ENCODE measurements around the gene SLC10A7. TPM values are rescaled to one million over a fixed set of nuclear protein-coding genes. Genes with fewer than 3 reads are reported as not detected.
A peak's percentile ranks its signal among the peaks of the same experiment; 100 is the strongest.

Gene SLC10A7
- total RNA-seq, 4 donors from 2014 or later: 5.6 to 12.8 (median 6.8) TPM

- Histone ChIP-seq H3K27ac (peak overlapping the region; percentile 57 to 87 (median 80)), H3K4me1 (peaks cover 0 to 26% (median 0%) of the 10 kb centered on the region in 3 donors), H3K4me3 (peak overlapping the region; percentile 80 to 82), H3K36me3 (no peaks in the 10 kb centered on the region), H3K9me3 (no peaks in the 10 kb centered on the region), H3K27me3 (no peaks in the 10 kb centered on the region)
- peak; percentile 26 to 35 for TF ChIP-seq POLR2A (IDR thresholded peaks at IDR 0.05)
- no peak for TF ChIP-seq EP300 (IDR thresholded peaks at IDR 0.05)
- peak; percentile 53 for TF ChIP-seq POLR2AphosphoS5 (IDR thresholded peaks at IDR 0.05)
- TF ChIP-seq CTCF (IDR thresholded peaks at IDR 0.05): no peak
- peak; percentile 96 for ATAC-seq
- 0% methylated on average over 7 of the region's 62 CpGs; no CpG with 5 or more reads in 1 of the 2 donors for WGBS, 2 donors (ENCODE audit: low coverage in 1 of 2)
Observed at GRCh38 chr4:146522098-146522868, 543 bp upstream of the SLC10A7 start.

GRCh38 chr4:146520896-146521540, 722 bp downstream of the SLC10A7 start:
- TF ChIP-seq CTCF (IDR thresholded peaks at IDR 0.05) (no peak), POLR2AphosphoS5 (IDR thresholded peaks at IDR 0.05) (no peak), EP300 (IDR thresholded peaks at IDR 0.05) (no peak), POLR2A (IDR thresholded peaks at IDR 0.05) (no peak)
- no peaks in the 10 kb centered on the region for H3K9me3 ChIP-seq
- peak overlapping the region; percentile 57 to 87 (median 80) for H3K27ac ChIP-seq
- H3K36me3 ChIP-seq: peaks cover 0 to 2% of the 10 kb centered on the region in 2 donors
- H3K4me1 ChIP-seq: peaks cover 0 to 26% (median 0%) of the 10 kb centered on the region in 3 donors
- H3K4me3 ChIP-seq: peak overlapping the region; percentile 80 to 82
- 1% methylated on average over 9 of the region's 12 CpGs for WGBS, 2 donors (ENCODE audit: low coverage in 1 of 2)
- H3K27me3 ChIP-seq: no peaks in the 10 kb centered on the region
- no peak for ATAC-seq

- Histone ChIP-seq H3K27me3 (no peaks in the 10 kb centered on the region), H3K4me1 (peaks cover 0 to 6% (median 0%) of the 10 kb centered on the region in 3 donors), H3K27ac (no peak overlapping the region), H3K36me3 (peaks cover 0 to 16% of the 10 kb centered on the region in 2 donors), H3K9me3 (no peaks in the 10 kb centered on the region), H3K4me3 (no peak overlapping the region)
- WGBS, 2 donors (ENCODE audit: low coverage in 1 of 2): 86 to 93% methylated on average over 6 of the region's 7 CpGs
- no peak for TF ChIP-seq CTCF (IDR thresholded peaks at IDR 0.05)
- no peak for TF ChIP-seq POLR2A (IDR thresholded peaks at IDR 0.05)
- no peak for TF ChIP-seq POLR2AphosphoS5 (IDR thresholded peaks at IDR 0.05)
- ATAC-seq: no peak
Observed at GRCh38 chr4:146514651-146515357, 6.9 kb downstream of the SLC10A7 start.

- no peaks in the 10 kb centered on the region for H3K9me3 ChIP-seq
- ATAC-seq: no peak
- TF ChIP-seq POLR2AphosphoS5 (IDR thresholded peaks at IDR 0.05) (no peak), CTCF (IDR thresholded peaks at IDR 0.05) (no peak), POLR2A (IDR thresholded peaks at IDR 0.05) (no peak), EP300 (IDR thresholded peaks at IDR 0.05) (no peak)
- WGBS, 2 donors (ENCODE audit: low coverage in 1 of 2): 100% methylated on average over 1 of the region's 1 CpG
- H3K27ac ChIP-seq: no peak overlapping the region
- no peaks in the 10 kb centered on the region for H3K4me1 ChIP-seq
- H3K27me3 ChIP-seq: no peaks in the 10 kb centered on the region
- H3K4me3 ChIP-seq: no peak overlapping the region
- H3K36me3 ChIP-seq: peaks cover 0 to 19% of the 10 kb centered on the region in 2 donors
Observed at GRCh38 chr4:146513548-146513947, 8.2 kb downstream of the SLC10A7 start.
